HCEC 1CT (cell line): ENCODE measurements around the gene ZNF324B.
"Not testable (repeated sequence)": the region's sequence is repeated elsewhere in the genome, so short reads cannot be mapped to it uniquely, and the experiment has no call there.

Experiments used
- DNase-seq: peaks from one replicate; pipeline ENCODE4 v3.0.0-alpha.2; 2017

The ZNF324B gene

DNA sequence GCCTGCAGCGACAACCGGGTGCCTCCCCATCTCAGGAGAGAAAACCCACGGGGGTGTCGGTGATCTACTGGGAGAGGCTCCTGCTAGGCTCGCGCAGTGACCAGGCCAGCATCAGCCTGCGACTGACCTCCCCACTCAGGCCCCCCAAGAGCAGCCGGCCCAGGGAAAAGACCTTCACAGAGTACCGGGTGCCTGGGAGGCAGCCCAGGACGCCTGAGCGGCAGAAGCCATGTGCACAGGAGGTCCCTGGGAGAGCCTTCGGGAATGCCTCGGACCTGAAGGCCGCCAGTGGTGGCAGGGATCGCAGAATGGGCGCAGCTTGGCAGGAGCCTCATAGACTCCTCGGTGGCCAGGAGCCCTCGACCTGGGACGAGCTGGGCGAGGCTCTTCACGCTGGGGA is 3.9 kb downstream of the ZNF324B start:
- no peak for DNase-seq

DNA sequence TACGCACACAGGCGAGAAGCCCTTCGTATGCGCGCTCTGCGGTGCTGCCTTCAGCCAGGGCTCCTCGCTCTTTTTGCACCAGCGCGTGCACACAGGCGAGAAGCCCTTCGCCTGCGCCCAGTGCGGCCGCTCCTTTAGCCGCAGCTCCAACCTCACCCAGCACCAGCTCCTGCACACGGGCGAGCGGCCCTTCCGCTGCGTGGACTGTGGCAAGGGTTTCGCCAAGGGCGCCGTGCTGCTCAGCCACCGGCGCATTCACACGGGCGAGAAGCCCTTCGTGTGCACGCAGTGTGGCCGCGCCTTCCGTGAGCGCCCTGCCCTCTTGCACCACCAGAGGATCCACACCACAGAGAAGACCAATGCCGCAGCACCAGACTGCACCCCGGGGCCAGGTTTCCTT is 4.7 kb downstream of the ZNF324B start:
- no peak for DNase-seq

DNA sequence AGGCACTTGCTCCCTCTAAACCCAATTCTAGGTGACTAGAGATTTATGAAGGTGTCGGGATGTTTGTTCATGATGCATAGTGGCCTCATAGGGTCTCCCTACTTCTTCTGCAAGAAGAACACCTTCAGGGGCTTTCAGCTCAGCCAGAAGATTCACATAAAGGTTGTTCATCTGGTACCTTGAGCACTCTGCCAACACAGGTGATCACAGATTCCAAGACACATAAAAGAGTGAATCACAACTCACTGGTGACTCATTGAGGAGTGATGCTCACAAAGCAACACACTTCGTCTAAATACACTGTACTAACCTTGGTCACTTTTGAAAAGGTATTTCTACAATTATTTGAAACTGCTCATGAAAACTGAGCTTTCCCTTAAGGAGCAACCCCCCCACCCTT is 8.6 kb downstream of the ZNF324B start:
- no peak for DNase-seq

DNA sequence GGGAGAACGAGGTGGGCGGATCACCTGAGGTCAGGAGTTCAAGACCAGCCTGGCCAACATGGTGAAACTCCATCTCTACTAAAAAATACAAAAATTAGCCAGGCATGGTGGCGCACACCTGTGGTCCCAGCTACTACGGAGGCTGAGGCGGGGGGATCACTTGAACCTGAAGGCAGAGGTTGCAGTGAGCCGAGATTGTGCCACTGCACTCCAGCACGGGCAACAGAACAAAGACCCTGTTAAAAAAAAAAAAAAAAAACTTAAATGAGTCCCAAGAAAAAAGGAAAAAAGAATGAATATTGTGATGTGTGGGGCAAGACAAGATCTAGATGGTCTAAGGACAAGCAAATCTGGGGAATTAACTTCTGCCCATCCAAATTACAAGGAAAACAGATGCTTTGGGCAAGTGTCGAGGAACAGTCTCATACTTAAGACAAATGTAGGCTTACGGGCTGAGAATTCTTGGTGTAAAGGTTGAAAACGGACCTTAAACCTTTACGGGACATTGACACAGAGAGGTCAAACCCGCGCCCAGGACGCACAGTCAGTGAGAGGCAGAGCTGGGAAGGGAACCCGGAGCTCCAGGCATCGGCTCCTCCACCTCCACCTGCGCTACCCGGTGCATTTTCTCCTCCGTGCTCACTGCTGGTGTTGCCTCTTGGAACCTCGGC is 14.8 kb downstream of the ZNF324B start:
- no peak for DNase-seq

DNA sequence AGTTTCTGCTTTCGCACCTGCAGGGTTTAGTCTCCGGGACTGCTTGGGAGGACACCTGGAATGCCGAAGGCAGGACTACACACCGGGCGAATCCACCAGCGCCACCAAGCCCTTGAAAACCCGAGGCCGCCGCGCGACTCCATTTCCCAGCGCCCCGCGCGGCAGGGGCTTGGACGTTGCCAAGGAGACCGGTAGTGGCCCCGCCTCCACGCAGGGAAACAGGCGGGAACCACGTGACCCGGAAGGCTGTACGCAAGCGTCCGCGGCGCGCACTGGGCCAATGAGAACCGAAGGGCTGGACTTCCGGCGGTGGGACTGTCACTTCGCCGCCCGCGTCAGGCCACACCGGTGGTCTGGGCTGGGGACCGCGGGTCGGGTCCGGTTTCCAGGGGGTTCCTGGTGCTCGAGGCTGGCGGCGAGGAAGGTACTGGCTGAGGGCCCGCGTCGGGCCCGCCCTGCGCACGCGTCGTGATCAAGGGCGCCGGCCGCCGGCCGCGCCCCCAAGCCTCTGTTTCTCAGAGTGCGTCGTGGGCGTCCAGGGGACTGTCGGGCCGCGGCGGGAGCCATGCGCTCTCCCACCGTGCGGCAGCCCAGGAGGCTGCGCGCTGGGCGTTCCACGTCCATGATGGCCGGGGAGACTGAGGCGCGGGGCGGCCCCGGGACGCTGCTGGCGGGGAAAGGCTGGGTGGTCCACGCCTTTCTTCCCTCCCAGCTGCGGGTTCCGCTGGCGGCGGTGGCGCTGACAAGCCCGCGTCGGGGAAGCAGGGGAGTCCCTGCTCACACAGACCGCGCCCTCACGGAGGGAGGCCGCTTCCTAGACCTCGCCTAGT is 15.6 kb downstream of the ZNF324B start, which contains the start of gene ZNF324:
TSS of gene ZNF324 (plus strand) at position 321 of the 830 bp plus-strand sequence. CDS start 2,106 bp downstream, outside the sequence.
- DNase-seq: peak; percentile 93

DNA sequence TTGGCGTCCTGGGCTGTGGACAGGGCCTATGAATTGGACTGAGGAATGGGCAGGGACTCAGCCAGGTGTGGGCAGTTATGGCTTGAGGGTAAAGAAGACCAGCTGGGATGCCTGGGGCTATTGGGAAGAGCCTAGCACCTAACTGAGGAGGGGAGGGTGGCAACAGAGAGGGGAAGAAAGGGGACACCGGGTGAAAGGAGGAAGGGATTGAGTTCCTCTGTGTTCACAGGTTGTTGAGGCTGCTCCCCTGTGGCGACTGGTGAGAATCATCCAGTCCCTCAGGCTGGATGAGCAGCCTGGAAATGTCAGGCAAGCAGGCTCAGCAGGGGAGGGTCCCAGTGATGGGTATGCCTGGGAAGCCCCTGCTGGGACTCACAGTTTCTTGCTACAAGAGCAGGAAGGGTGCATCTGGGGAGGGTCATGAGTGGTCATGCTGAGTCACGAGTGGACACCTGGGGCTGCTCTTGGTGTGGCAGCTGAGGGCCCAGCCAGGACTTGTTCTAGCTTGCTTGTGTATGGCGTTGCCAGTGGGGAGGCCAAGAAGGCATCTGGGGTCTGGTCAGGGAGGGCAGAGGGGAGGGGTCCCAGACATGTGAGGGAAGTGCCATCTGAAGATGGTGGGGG is 16.9 kb downstream of the ZNF324B start:
- no peak for DNase-seq

DNA sequence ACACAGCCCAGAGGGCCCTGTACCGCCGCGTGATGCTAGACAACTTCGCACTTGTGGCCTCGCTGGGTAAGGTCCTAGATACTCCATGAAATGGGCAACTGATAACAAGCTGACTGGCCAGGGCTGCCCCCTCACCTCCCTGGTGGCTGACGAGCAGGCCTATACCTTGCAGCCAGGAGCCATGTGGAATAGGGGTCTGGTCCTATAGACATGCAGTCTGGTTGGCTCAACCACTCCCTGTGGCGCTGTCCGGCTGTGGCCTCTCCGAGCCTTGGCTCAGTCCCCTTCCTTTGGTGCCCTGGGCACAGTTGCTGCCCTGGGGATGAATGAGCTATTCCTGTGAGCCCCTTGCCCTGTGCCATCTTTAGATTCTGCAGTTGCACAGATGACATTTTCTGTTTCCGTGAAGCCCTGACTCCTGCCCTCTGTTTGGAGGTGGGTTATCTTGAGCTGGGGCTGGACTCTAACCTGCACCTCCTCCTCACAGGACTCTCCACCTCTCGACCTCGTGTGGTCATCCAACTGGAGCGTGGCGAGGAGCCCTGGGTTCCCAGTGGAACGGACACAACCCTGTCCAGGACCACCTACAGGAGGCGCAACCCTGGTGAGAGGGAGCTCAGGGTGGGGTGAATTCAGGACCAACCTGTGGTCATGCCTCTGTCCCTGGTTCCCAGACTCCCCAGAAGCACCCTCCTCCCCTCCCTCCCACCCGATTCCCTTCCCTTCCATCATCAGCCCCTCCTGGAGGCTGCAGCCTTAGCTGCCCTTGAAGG is 18.0 kb downstream of the ZNF324B start:
- no peak for DNase-seq

DNA sequence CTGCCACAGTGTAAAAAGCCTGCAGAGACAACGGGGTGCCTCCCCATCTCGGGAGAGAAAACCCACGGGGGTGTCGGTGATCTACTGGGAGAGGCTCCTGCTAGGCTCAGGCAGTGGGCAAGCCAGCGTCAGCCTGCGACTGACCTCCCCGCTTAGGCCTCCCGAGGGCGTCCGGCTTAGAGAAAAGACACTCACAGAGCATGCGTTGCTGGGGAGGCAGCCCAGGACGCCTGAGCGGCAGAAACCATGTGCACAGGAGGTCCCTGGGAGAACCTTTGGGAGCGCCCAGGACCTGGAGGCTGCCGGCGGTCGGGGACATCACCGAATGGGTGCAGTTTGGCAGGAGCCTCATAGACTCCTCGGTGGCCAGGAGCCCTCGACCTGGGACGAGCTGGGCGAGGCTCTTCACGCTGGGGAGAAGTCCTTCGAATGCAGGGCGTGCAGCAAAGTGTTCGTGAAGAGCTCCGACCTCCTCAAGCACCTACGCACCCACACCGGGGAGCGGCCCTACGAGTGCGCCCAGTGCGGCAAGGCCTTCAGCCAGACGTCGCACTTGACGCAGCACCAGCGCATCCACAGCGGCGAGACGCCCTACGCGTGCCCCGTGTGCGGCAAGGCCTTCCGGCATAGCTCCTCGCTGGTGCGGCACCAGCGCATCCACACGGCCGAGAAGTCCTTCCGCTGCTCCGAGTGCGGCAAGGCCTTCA is 19.6 kb downstream of the ZNF324B start:
- DNase-seq: not testable (repeated sequence)

DNA sequence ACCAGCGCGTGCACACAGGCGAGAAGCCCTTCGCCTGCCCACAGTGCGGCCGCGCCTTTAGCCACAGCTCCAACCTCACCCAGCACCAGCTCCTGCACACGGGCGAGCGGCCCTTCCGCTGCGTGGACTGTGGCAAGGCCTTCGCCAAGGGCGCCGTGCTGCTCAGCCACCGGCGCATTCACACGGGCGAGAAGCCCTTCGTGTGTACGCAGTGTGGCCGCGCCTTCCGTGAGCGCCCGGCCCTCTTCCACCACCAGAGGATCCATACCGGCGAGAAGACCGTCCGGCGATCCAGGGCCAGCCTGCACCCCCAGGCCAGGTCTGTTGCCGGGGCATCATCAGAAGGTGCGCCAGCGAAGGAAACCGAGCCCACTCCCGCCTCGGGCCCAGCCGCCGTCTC is 20.3 kb downstream of the ZNF324B start:
- DNase-seq: no peak

DNA sequence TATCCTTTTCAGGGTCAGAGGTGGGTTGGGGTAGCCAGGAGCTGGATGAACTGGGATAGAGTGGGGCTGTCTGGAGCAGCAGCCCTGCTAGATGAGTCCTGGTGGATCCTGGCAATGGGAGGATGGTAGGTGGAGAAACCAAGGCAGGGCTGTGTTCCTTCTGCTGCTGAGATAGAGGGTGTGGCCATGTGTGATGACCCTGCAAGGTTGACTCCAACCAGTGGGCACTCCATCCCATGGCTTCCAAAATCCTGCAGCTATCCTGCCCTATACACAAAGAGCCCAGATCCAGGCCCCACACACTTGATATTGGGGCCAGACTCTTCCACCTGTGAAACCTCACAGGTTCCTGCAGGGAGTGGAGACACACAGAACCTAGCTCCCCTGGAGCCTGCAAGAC is 22.4 kb downstream of the ZNF324B start:
- DNase-seq: no peak

DNA sequence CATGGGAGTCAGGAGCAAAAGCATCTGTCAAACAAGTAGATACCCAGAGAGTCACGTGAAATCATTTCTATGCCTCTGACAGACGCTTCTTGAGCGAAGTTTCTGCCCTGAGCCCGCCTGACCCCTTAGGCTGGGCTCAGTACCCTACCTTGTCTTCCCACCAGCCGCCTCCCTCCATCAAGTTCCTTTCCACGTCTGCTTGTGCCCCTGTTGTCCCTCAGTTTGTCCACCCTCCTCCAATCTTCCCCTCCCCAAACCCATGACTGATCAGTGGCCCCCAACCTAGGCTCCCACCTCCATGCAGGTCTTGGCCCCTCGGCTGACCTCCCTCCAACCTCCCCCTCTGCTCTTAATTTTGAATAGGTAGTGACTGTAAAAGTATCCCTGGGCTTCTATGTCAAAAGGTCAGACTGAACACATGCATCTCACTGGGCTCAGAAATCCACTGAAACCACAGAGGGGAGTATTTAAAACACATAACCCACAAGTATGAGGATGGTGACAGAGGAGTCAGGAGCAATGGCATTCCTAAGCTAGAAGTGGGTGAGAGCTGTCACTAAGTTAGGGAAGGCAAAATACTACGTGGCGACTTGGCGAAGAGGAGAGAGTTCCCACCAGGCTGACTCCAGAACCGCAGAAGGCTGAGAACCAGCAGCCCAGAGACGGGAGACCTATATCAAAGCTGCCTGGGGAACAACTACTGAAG is 23.0 kb downstream of the ZNF324B start:
- peak; percentile 25 for DNase-seq

DNA sequence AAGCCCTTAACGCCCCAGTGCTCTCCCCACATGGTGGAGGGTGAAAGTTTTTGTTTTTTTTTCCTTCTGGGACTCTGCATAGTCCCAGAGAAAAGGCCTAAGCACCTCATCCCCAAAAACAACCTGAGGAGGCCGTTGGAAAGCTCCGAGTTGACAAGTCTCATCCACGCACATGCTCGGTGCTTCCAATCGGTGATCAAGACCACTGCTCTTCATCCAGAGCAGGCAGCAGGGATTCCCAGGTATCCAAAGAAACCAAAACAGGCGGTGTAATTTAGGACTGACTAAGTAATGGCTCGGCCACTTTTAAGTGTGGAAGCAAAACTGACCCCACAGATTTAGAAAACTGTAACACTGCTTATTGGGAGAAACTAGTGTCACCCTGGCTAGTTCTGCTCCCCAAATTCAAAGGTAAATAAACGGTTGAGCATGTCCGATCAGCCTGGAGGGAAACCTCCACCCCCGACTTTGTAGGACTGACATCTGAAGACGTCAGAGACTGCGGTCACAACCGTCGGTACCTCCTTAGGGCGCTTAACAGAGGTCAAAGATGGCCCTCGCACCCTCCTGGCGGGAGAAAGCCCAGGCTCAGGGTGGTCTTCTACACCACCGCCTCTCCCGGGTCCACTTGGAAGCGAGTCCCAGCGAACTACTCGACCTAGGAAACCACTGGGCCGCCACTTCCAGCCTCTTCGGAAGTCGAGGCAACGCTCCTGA is 23.7 kb downstream of the ZNF324B start:
- DNase-seq: no peak

DNA sequence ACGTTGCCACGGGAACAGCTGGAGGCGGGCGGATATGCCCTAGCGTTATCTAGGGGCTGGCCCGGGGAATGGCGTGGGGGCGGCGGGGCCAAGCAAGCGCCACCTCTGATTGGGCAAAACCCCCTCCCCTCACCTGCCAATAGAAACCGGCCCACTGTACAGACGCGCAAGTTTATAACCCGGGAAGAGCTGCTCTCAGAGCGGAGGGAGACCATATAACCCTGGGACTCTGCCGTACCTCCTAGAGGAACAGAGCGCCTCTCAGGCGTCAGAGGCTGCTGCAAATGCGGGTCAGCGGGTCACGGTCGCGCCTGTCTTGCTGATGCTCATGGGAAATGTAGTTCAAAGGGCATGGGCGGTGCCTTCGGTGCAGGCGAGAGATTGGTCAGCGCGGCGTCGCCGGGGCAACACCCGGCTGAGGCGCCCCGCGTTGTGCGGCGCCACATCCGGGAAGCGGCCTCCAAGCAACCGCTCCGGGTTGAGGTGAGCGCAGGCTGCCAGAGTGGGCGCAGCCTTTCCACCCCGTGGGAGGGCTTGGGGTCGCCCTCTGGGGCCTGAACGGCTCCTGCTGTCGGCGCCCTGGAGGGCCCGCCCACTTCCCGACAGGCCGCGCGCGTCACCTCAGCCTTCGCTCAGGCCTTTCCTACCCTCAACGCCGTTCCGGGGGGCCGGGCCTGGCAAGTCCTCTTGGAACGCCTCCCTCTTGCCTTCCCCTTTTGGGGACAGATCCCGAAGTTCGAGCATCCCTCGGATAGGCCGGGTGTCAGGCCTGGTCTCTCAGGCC is 24.5 kb downstream of the ZNF324B start, which contains the start of gene ZNF446:
TSS of gene ZNF446 (plus strand) at position 639 of the 784 bp plus-strand sequence. CDS start 867 bp downstream, outside the sequence.
- peak; percentile 98 for DNase-seq

DNA sequence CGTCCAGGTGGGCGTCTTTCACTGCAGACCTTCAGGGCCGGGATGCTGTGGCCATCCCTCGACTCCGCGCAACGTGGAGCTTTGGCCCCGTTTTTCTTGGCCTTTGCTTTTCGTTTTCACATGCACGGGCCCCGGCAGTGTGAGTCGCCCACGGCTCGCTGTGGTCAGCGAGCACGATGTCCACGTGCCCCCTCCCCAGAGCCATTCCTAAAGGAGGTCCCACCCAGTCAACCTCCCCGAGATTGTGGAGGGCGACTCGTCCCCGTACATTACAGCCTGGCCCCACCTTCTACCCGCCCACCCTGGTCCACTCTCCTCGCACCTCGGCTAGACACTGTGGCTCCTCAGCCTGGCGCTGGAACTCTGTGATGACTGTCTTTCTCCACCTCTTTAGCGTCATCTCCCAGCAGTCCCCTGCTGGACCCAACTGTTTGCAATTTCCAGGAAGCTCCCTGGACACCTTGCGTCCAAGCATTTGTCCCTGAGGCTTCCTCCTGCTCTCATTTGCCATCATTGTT is 25.1 kb downstream of the ZNF324B start:
- no peak for DNase-seq

DNA sequence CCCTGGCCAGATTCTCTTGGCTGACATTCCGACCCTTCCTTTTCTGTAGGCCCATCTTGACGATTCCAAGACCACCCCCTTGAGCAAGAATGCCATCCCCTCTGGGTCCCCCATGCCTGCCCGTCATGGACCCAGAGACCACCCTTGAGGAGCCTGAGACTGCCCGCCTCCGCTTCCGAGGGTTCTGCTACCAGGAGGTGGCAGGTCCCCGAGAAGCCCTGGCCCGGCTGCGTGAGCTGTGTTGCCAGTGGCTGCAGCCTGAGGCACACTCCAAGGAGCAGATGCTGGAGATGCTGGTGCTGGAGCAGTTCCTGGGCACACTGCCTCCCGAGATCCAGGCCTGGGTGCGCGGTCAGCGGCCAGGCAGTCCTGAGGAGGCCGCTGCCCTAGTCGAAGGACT is 25.7 kb downstream of the ZNF324B start:
- DNase-seq: no peak

DNA sequence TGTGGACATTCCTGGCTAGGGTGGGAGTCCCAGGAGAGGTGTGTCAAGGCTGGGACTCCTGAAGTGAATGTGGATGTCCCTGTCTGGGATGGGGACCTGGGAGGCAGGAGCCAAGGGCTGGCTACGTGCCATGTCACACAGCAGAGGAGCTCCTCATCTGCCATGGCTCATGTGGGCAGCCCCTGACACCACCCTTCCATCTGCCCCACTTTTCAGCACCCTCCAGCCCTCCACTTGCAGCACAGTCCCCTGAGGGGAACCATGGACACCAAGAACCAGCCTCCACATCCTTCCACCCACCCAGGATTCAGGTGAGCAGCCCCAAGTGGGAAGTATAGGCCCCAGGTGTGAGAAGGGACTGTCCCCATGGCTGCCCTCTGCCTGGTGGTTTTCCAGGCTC is 26.4 kb downstream of the ZNF324B start:
- no peak for DNase-seq

DNA sequence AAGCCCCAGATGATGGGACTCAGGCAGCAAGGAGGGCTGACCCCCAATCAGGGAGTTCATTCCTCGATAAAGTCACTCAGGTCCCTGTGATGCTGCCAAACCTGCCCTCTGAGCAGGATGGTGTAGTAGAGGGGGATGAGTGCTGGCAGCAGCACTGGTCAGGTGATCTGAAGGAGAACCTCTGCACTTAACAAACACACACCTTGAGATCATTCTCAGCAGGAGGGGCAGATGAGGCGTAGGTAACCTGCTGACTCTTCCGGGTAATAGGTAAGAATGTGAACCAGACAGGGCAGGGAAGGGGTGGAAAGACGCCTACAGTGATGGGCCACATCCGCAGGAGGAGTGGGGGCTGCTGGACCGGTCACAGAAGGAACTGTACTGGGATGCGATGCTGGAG is 27.9 kb downstream of the ZNF324B start:
- DNase-seq: no peak

DNA sequence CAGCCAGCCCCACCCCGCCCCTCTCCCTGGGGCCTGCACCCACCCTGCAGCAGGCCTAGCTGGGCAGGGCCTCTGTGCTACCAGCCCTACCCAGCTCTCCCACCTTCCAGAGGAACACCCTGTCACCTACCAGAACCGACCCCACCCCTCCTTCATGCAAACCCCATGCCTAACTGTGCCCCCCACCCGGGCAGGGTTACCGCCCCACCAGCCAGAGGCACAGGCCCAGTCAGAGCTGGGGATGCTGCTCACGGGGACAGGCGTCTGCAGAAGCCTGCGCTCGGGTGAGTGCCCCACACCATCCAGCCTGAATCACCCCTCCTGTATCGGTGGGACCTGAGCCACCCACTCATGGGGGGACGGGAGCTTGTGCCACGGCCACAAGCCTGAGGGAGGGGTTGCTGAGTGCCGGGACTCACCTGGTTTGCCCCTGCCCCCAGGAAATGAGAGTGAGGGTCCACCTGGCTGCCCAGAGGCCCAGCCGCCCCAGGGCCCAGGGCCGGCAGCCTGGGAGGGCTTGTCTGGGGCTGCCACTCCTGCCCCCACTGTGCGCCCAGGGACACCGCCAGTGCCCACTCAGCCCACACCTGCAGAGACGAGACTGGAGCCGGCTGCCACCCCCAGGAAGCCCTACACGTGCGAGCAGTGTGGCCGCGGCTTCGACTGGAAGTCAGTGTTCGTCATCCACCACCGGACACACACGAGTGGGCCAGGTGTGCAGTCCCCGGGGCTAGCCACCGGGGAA is 28.5 kb downstream of the ZNF324B start:
- DNase-seq: no peak

DNA sequence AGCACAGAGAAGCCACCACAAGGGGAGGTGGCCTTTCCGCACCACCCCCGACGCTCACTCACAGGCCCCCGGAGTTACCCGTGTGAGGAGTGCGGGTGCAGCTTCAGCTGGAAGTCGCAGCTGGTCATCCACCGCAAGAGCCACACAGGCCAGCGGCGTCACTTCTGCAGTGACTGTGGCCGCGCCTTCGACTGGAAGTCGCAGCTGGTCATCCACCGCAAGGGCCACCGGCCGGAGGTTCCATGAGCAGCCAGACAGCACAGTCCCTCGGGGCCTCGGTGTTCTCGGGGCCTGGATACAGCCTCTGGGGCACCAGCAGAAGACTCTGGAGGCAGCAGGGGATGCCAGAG is 29.0 kb downstream of the ZNF324B start:
- DNase-seq: no peak
